ENCODE measurements around the gene AMER1. TPM values are rescaled to one million over a fixed set of nuclear protein-coding genes. Genes with fewer than 3 reads are reported as not detected.

Gene AMER1
- total and polyA plus RNA-seq, 2 of the 8 experiments (the other 6 are each of a cell fraction or from before 2014, with no cell fraction given): 3.3 to 9.4 TPM

- Histone ChIP-seq H3K79me2 (ENCODE audit: control insufficient read depth in 1 of 2, insufficient read depth in 2 of 2, low read length in 2 of 2) (no peaks in the 10 kb centered on the region), H3K18ac (ENCODE audit: extremely low read depth, low read length) (no peak overlapping the region), H3K56ac (replicated peaks; ENCODE audit: insufficient read length, low read depth, low read length) (no peak overlapping the region), H2BK5ac (ENCODE audit: low read depth, low read length) (no peak overlapping the region), H3K27ac (ENCODE audit: low read depth, low read length) (no peak overlapping the region), H3K4me1 (replicated peaks in 1 of 4; ENCODE audit: control insufficient read depth in 3 of 4, insufficient read depth in 4 of 4, low read length in 3 of 4) (no peaks in the 10 kb centered on the region), H4K91ac (replicated peaks; ENCODE audit: insufficient read length, low read length) (no peak overlapping the region), H3K23ac (ENCODE audit: insufficient read length) (no peak overlapping the region), H4K5ac (ENCODE audit: insufficient read length, low read depth, low read length) (no peak overlapping the region), H3K9ac (replicated peaks in 1 of 4; ENCODE audit: extremely low read depth in 1 of 4, low read depth in 3 of 4, low read length in 3 of 4) (no peak overlapping the region), H2BK12ac (ENCODE audit: low read depth, low read length) (no peak overlapping the region), H2AFZ (ENCODE audit: low read length) (no peak overlapping the region), H3K23me2 (ENCODE audit: low read depth, low read length) (no peaks in the 10 kb centered on the region), H3K14ac (ENCODE audit: insufficient read length) (no peak overlapping the region), H2AK5ac (ENCODE audit: low read depth, low read length) (no peak overlapping the region), H3K9me3 (ENCODE audit: insufficient read depth in 2 of 2, low read depth in 1 of 2, low read length in 1 of 2) (no peaks in the 10 kb centered on the region), H3K27me3 (replicated peaks in 1 of 4; ENCODE audit: control insufficient read depth in 3 of 4, extremely low read depth in 1 of 4, insufficient read depth in 3 of 4, low read length in 3 of 4) (no peaks in the 10 kb centered on the region), H2BK120ac (replicated peaks; ENCODE audit: low read depth, low read length) (no peak overlapping the region), H3K4me2 (ENCODE audit: insufficient read depth in 1 of 2, low read depth in 2 of 2, low read length in 2 of 2) (no peak overlapping the region), H4K8ac (ENCODE audit: extremely low read depth, insufficient read depth, low read length) (no peak overlapping the region), H3K79me1 (ENCODE audit: low read depth, low read length) (no peaks in the 10 kb centered on the region), H2BK15ac (ENCODE audit: low read length) (no peak overlapping the region), H3K4me3 (ENCODE audit: extremely low read depth in 1 of 4, insufficient read depth in 2 of 4, low read depth in 3 of 4, low read length in 4 of 4) (no peak overlapping the region), H3K36me3 (ENCODE audit: control insufficient read depth in 2 of 4, insufficient read depth in 4 of 4, low read length in 3 of 4) (no peaks in the 10 kb centered on the region), H2BK20ac (ENCODE audit: low read length) (no peak overlapping the region), H3K4ac (replicated peaks; ENCODE audit: insufficient read length, low read depth, low read length) (no peak overlapping the region), H4K20me1 (replicated peaks in 1 of 2; ENCODE audit: control insufficient read depth in 1 of 2, insufficient read depth in 2 of 2, low read length in 2 of 2) (no peaks in the 10 kb centered on the region)
- ChIA-PET CTCF (ENCODE audit: partially characterized antibody) (no interaction called here), POLR2A (ENCODE audit: partially characterized antibody) (no interaction called here)
- 82% methylated on average over 2 of the region's 2 CpGs; no CpG with 5 or more reads in 1 of the 2 experiments for WGBS, 2 experiments (ENCODE audit: extremely low coverage in 1 of 2, insufficient coverage in 1 of 2, insufficient read length in 1 of 2, insufficient replicate concordance in 2 of 2, low coverage in 1 of 2, low lambda C conversion rate in 2 of 2, missing lambda C conversion rate in 1 of 2)
- FAIRE-seq (no peak), DNase-seq (ENCODE audit: low read depth in 1 of 2, low spot score in 2 of 2) (no peak)
- TF ChIP-seq GABPA (IDR thresholded peaks at IDR 0.05; ENCODE audit: borderline replicate concordance, insufficient read depth, low read length) (no peak), JUN (IDR thresholded peaks at IDR 0.05; ENCODE audit: low read depth, low read length) (no peak), JUND (IDR thresholded peaks at IDR 0.05; ENCODE audit: low read length) (no peak), MAFK (IDR thresholded peaks at IDR 0.05; ENCODE audit: low read depth, low read length) (no peak), NANOG (IDR thresholded peaks at IDR 0.05; ENCODE audit: insufficient read depth, low read depth, low read length, poor library complexity, severe bottlenecking) (no peak), TBP (IDR thresholded peaks at IDR 0.05; ENCODE audit: low read depth, low read length) (no peak), ASH2L (IDR thresholded peaks at IDR 0.05; ENCODE audit: low read length) (no peak), KDM5A (IDR thresholded peaks at IDR 0.05; ENCODE audit: low read length) (no peak), CREB1 (IDR thresholded peaks at IDR 0.05) (no peak), TAF7 (optimal IDR thresholded peaks at IDR 0.05; ENCODE audit: borderline replicate concordance, low read depth, low read length) (no peak)
- TF ChIP-seq, protein P1, sequence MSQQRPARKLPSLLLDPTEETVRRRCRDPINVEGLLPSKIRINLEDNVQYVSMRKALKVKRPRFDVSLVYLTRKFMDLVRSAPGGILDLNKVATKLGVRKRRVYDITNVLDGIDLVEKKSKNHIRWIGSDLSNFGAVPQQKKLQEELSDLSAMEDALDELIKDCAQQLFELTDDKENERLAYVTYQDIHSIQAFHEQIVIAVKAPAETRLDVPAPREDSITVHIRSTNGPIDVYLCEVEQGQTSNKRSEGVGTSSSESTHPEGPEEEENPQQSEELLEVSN (IDR thresholded peaks at IDR 0.05): no peak
Observed at GRCh38 chrX:64184396-64184795, 21.1 kb downstream of the AMER1 start.

Data from H1 (cell line).